LHCN-M2 (cell line): Measurements from ENCODE around the gene NCOA4. TPM values are rescaled to one million over a fixed set of nuclear protein-coding genes. Genes with fewer than 3 reads are reported as not detected.
"Not testable (repeated sequence)": the region's sequence is repeated elsewhere in the genome, so short reads cannot be mapped to it uniquely, and the experiment has no call there.

Experiments
- DNase-seq: peaks from one replicate; pipeline ENCODE4 v3.0.0-alpha.2; 2012; ENCODE audit warnings: low read depth
- total RNA-seq: library from RNA; depleted of rRNA; stranded (reverse); fragments of >200 nt; gene quantifications from 2 replicates; pipeline ENCODE4 v1.2.3, GENCODE V29; 2014

The NCOA4 gene
- total RNA-seq, 1 experiment from 2014 or later = 137 TPM

GRCh38 chr10:46020344-46020657 lies 10.1 kb downstream of the NCOA4 start:
- no peak for DNase-seq

DNA sequence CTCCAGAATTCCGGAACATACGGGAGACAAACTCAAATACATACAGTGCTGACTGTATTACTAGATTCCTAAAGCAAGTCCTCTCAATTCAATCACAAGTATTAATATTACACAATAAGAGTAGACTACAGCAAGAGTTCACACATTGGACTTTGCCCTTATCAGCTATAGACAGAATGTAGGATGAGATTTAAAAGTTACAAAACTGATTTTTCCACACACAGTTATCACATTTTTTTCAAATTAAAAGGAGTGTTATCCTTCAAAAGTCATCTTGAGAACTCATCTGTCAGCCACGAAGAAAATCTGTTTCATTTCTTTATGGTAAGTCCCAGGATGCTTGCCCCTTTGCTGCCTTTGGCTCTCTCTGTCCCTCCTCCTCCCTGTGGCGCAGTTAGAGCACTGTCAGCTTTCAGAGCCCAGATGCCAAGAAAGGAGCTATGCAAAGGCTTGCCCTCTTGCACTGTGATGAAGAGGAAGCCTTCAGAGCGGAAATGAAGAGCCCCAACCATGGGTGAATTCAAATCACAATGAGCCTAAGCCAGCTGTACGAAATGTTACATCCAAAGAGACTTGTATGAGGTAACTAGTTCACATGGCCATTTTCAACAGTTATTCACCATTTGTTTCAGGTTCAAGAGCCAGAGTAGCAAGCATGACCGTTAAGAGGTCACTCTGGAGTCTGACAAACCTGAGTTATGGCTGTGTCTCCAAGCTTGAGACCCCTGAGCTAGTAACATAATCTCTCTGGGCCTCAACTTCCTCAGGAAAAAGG lies 10.7 kb downstream of the NCOA4 start:
- DNase-seq = no peak

DNA sequence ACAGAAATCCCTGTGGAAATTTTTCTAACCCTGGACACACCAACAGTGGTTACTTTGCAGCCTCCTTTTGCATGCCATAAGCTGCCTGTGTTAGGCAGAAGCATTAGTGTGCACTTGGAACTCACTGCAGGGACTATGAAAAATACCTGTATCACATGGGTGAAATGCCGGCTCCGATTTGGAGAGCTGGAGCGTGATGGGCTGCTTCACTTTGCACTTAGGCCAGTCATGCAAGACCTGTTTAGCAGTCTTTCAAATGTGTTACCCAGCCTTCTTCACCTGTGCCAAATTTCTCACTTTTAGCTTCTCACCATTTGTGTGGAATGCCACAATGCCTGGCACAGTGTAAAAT lies 11.3 kb downstream of the NCOA4 start:
- no peak for DNase-seq

DNA sequence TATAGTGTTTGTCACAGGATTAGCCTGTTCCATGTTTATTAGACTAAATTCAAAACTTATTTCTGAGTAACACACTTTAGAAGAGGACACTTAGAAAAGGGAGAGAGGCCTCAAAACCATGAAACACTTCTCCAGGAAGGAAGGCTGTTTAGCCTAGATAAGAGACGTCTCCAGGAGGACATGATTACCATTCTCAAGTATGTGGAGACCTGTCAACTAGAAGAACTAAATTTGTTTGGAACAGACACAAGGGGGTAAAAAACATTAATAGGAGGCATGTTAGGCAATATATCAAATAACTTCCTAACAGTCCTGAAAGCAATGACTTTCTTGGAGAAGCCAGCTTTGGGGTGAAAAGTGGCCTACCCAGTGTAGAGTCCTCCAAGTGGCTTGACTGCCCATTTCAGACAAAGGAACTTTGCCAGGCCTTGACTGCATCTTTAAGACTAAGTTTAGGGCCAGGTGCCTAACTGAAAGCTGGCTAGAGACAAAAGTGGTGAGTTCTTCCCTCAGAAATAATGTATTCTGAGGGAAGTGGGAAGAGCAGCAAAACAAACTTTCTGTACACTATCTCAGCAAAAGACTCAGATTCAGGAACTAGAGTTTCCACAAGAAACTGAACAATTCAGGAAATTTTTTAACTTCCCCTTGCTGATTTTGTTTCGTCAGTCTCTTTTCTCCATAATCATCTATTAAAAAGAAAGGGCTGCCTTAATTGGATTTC lies 11.8 kb downstream of the NCOA4 start:
- no peak for DNase-seq

DNA sequence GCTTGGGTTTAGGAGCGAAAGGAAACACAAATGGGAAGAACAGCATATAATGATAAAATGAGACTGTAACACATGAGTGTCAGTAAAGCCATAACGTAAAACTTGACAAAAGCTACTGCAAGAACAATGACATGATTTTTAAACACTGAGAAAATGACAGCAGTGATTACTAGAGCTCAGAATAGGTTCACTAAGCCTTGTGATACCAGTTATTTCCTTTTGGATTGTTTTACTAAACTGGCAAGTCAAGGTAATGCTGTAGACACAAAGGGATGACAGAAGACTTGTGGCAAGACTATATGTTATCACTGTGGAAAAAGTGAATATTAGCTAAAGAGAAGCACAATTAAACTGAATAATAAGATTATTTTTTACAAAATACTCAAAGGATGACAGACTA lies 12.7 kb downstream of the NCOA4 start:
- no peak for DNase-seq

GRCh38 chr10:46016811-46017210 lies 13.6 kb downstream of the NCOA4 start:
- DNase-seq = no peak

GRCh38 chr10:46016190-46016589 lies 14.2 kb downstream of the NCOA4 start:
- no peak for DNase-seq

GRCh38 chr10:46014683-46015405 lies 15.6 kb downstream of the NCOA4 start:
- DNase-seq = no peak

GRCh38 chr10:46014206-46014605 lies 16.2 kb downstream of the NCOA4 start:
- no peak for DNase-seq

- DNase-seq = no peak
Observed at GRCh38 chr10:46012746-46013145, 17.7 kb downstream of the NCOA4 start.

DNA sequence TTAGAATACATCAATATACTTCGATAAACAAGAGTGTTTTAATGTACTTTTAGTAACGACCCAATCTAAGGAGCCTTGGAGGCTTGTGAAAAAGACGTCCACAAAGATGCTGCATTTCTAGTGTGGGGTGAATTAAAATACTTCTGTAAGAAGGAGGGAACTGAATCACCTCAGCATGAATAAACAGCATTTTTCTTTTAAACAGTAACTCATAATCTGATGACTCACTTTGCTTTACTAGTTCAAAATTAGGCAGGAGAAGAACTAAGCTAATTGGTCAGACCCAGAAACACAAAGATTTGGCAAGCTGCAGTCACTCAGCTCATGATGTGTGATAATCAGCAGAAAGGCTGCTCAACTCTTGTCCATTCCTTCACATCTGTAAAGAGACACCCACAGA lies 24.2 kb downstream of the NCOA4 start:
- DNase-seq = peak; percentile 50

DNA sequence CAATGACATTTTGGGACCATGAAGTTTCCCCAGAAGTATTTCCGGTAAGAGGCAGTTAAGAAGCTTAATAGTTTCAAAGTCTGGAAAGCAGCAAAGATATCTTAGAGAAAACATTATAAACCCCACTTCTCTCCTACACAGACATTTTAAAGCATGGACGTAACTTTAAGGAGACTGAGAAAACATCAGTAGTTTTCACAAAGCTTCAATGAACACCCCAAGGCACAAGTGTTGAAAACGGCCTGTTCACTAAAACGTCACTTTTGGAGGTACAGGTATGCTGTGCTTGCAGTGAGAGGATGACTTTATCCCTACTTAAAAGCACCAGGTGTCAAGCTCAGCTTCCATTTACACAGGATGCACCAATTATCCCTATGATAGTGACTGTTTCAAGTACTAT lies 25.0 kb downstream of the NCOA4 start:
- no peak for DNase-seq

DNA sequence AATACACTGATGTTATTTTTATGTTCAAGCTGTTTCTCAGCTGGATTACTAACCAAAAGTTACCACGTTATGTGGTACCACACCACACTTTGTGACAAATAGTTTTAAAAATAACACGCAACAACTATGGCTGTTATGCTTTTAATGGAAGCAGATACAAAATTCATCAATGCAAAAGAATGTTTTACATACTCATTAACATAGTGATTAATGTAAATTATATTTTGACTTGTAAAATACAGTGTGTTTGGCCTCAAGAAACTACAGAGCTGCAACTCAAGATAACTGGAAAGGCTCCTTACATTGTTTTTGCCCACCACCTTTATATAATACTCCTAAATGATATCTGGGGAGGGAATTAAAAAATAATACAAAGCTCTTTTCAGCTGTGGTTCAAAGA lies 25.5 kb downstream of the NCOA4 start:
- DNase-seq = no peak

GRCh38 chr10:46002916-46003693 lies 27.3 kb downstream of the NCOA4 start:
- DNase-seq = no peak

- DNase-seq = not testable (repeated sequence)
Observed at GRCh38 chr10:46002189-46002687, 28.2 kb downstream of the NCOA4 start.

GRCh38 chr10:46001187-46001756 lies 29.2 kb downstream of the NCOA4 start:
- DNase-seq = no peak

GRCh38 chr10:46000538-46000937 lies 29.9 kb downstream of the NCOA4 start:
- DNase-seq = no peak

GRCh38 chr10:45999955-46000354 lies 30.5 kb downstream of the NCOA4 start:
- not testable (repeated sequence) for DNase-seq

DNA sequence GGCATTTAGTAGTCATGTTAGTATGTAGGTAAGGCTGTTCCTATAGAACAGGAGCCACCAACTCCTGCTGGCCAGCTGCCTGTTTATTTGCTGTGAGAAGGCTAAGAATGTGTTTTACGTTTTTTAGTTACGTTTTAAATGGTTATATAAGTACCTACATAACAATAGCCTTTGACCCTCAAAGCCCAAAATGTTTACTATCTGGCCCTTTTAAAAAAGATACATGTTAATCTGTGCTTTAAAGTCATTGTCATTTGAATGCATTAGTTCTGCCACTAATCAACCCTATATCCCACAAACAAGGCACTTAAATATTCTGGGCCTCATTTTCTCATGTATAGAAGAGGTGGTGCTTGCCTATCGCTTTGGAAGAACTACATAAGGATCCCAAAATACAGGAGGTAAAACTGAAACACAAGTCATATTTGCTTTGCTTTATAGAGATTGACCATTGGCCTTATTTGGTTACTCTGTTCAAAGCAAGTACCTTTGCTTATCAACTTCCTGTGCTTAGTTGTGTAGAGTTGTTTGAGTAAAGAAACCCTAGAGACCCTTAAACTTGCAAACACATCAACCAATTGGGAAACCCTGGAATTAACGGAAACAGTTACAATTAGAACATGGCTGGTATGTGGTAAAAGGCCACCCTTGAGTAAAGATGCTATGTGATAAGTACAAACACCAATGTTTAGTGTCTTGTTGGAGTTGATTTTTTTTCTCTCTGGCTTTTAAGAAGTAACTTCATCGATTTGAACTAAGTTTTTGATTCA lies 32.2 kb downstream of the NCOA4 start:
- no peak for DNase-seq

DNA sequence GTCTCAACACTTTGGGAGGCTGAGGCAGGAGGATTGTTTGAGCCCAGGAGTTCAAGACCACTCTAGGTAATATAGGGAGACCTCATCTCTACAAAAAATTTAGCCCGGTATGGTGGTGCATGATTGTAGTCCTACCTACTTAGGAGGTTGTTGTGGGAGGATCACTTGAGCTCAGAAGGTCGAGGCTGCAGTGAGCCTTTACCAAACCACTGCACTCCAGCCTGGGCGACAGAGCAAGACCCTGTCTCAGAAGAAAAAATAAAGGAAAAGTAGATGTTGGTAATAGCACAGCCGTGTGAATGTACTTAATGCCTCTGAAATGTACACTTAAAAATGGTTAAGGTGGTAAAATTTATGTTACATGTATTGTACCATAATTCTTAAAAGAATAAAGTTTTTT lies 32.9 kb downstream of the NCOA4 start:
- DNase-seq = no peak

DNA sequence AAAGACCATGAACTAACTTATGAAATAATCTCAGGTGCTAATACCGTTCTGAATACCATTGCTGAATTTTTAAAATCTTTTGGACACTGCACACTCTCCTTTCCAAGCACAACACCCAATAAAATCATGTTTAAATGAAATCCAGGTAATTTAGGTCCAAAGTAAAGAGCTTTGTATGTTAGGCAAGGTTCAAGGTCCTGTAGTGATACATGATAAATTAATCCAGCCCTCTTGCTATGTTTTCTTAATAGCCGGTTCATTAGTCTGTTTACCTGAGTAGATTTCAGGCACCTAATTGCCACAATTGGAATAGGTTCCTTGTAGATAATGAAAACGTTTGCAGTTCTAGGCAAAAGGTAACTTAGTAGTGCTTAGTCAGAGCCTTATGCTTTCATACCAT lies 44.8 kb downstream of the NCOA4 start:
- not testable (repeated sequence) for DNase-seq
